Measurements from ENCODE around the gene PRDM16. TPM values are rescaled to one million over a fixed set of nuclear protein-coding genes. Genes with fewer than 3 reads are reported as not detected.

The PRDM16 gene
- total RNA-seq, 1 experiment from 2014 or later: 0.04 TPM

DNA sequence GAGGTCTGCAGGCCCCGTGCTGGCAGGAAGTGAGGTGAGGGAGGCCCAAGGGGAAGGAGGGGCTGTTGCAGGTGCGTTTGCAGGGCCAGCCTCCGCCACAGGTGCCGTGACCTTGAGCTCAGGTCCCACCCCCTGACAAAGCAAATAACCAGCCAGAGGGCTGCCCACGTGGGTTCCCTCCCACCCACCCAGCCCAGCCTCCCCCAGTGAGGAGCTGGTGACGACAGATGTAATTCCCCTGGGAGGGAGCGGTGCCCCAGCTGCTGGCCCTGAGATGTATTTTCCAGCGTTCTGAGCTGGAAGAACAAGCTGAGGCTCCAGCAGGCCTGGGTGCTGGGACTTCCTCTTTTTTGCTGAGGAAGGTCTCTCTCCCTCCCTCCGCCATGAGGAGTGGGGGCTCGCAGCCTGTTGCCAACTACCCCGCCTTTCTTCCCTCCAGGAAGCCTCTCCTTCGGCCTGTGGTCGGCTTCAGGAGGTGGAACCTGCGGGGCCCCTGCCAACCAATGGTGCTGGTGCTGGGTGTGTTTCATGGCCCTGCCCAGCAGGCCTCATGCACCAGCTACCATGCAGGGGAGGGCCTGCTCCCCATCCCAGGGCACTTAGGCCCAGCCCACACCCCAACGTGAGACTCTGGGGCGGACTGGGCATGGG, 153.2 kb downstream of the PRDM16 start:
- CTCF ChIA-PET: no interaction called here
- no TSS peak for BruUV-seq (replicated peaks)
- H3K4me3 ChIP-seq (ENCODE audit: low read length): no peak overlapping the region
- POLR2A ChIA-PET (ENCODE audit: unreplicated experiment): no interaction called here
- ATAC-seq (no peak), DNase-seq (no peak)
- H3F3A ChIP-seq (ENCODE audit: low read length, unreplicated experiment): no peaks in the 10 kb centered on the region
- no peaks in the 10 kb centered on the region for H3K79me2 ChIP-seq (ENCODE audit: low read length)
- H3K4me2 ChIP-seq (ENCODE audit: low read length): no peak overlapping the region
- no peak overlapping the region for H3K9ac ChIP-seq (ENCODE audit: low read length)
- TF ChIP-seq, protein P1, sequence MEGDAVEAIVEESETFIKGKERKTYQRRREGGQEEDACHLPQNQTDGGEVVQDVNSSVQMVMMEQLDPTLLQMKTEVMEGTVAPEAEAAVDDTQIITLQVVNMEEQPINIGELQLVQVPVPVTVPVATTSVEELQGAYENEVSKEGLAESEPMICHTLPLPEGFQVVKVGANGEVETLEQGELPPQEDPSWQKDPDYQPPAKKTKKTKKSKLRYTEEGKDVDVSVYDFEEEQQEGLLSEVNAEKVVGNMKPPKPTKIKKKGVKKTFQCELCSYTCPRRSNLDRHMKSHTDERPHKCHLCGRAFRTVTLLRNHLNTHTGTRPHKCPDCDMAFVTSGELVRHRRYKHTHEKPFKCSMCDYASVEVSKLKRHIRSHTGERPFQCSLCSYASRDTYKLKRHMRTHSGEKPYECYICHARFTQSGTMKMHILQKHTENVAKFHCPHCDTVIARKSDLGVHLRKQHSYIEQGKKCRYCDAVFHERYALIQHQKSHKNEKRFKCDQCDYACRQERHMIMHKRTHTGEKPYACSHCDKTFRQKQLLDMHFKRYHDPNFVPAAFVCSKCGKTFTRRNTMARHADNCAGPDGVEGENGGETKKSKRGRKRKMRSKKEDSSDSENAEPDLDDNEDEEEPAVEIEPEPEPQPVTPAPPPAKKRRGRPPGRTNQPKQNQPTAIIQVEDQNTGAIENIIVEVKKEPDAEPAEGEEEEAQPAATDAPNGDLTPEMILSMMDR (conservative IDR thresholded peaks at IDR 0.05; ENCODE audit: low read depth, low read length): no peak
- no peak for TF ChIP-seq EZH2phosphoT487 (IDR thresholded peaks at IDR 0.05; ENCODE audit: borderline replicate concordance, low read length)
- TF ChIP-seq EZH2 (IDR thresholded peaks at IDR 0.05; ENCODE audit: low read length, unreplicated experiment): no peak
- no peaks in the 10 kb centered on the region for H3K36me3 ChIP-seq (ENCODE audit: low read depth, low read length)
- no peak overlapping the region for H3K27ac ChIP-seq (ENCODE audit: low read length)
- no peaks in the 10 kb centered on the region for H3K9me2 ChIP-seq (replicated peaks; ENCODE audit: low read length)
- H3K27me3 ChIP-seq (ENCODE audit: low read length): peaks cover 98% of the 10 kb centered on the region
- no peaks in the 10 kb centered on the region for H3K9me3 ChIP-seq (ENCODE audit: low read length)
- H4K20me1 ChIP-seq (ENCODE audit: low read length): no peaks in the 10 kb centered on the region
- no peak overlapping the region for H2AFZ ChIP-seq (ENCODE audit: low read length)
- intact Hi-C loops (cut with micrococcal nuclease): no loop called here
- no peaks in the 10 kb centered on the region for H3K4me1 ChIP-seq (ENCODE audit: insufficient read depth, low read length)

DNA sequence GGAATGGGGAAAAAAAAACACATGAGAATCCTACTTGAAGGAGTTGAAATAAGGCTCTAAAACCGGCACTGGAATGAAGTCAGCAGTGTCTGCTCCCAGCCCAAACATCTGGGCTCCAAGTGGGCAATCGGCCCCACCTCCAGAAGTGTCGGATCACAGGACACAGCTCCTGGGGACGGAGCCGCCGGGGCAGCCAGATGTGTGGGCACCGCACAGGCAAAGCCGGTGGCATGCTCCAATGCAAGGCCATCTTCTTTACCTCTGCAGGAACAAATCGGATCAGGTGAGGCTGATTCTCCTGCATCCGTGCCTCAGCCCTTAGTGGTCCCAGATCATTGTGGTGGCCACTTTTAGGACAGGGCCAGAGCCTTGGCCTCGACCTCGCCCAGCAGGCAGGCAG, 156.7 kb downstream of the PRDM16 start:
- H3K4me3 ChIP-seq (ENCODE audit: low read length): no peak overlapping the region
- H2AFZ ChIP-seq (ENCODE audit: low read length): no peak overlapping the region
- H3K9me2 ChIP-seq (replicated peaks; ENCODE audit: low read length): no peaks in the 10 kb centered on the region
- H3K27me3 ChIP-seq (ENCODE audit: low read length): peaks cover 98% of the 10 kb centered on the region
- no peaks in the 10 kb centered on the region for H4K20me1 ChIP-seq (ENCODE audit: low read length)
- H3K36me3 ChIP-seq (ENCODE audit: low read depth, low read length): no peaks in the 10 kb centered on the region
- no peaks in the 10 kb centered on the region for H3K4me1 ChIP-seq (ENCODE audit: insufficient read depth, low read length)
- BruUV-seq (replicated peaks): no TSS peak
- POLR2A ChIA-PET (ENCODE audit: unreplicated experiment): no interaction called here
- intact Hi-C loops (cut with micrococcal nuclease): no loop called here
- H3K79me2 ChIP-seq (ENCODE audit: low read length): no peaks in the 10 kb centered on the region
- no peak overlapping the region for H3K4me2 ChIP-seq (ENCODE audit: low read length)
- TF ChIP-seq, protein P1 (conservative IDR thresholded peaks at IDR 0.05; ENCODE audit: low read depth, low read length): no peak
- TF ChIP-seq EZH2phosphoT487 (IDR thresholded peaks at IDR 0.05; ENCODE audit: borderline replicate concordance, low read length) (no peak), EZH2 (IDR thresholded peaks at IDR 0.05; ENCODE audit: low read length, unreplicated experiment) (no peak)
- H3K27ac ChIP-seq (ENCODE audit: low read length): no peak overlapping the region
- H3F3A ChIP-seq (ENCODE audit: low read length, unreplicated experiment): no peaks in the 10 kb centered on the region
- ATAC-seq (no peak), DNase-seq (no peak)
- H3K9me3 ChIP-seq (ENCODE audit: low read length): no peaks in the 10 kb centered on the region
- CTCF ChIA-PET: no interaction called here
- no peak overlapping the region for H3K9ac ChIP-seq (ENCODE audit: low read length)

DNA sequence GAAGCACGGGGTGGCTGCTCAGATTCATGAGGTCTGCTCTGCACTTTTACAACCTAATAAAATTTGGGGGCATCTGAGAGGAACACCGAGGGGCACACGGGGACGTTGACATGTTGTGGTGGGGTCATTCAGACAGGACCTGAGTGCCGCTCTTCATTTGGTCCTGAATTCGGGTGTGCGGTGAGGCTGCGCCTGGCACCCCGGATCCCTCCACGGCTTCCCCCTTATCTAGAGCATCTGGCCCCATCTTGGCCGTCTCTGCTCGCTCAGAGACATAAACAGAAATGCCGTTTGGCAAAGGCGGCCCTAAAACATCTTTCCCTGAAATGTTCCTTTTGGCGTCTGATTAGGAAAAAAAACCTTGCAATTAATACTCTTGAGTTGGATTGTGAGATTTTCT, 157.2 kb downstream of the PRDM16 start:
- H3K4me1 ChIP-seq (ENCODE audit: insufficient read depth, low read length): no peaks in the 10 kb centered on the region
- H3K4me2 ChIP-seq (ENCODE audit: low read length): no peak overlapping the region
- no peak overlapping the region for H3K9ac ChIP-seq (ENCODE audit: low read length)
- peaks cover 98% of the 10 kb centered on the region for H3K27me3 ChIP-seq (ENCODE audit: low read length)
- no peak overlapping the region for H3K27ac ChIP-seq (ENCODE audit: low read length)
- ATAC-seq (no peak), DNase-seq (no peak)
- H4K20me1 ChIP-seq (ENCODE audit: low read length): no peaks in the 10 kb centered on the region
- POLR2A ChIA-PET (ENCODE audit: unreplicated experiment): no interaction called here
- no TSS peak for BruUV-seq (replicated peaks)
- no peak overlapping the region for H2AFZ ChIP-seq (ENCODE audit: low read length)
- no peaks in the 10 kb centered on the region for H3F3A ChIP-seq (ENCODE audit: low read length, unreplicated experiment)
- TF ChIP-seq, protein P1 (conservative IDR thresholded peaks at IDR 0.05; ENCODE audit: low read depth, low read length): no peak
- TF ChIP-seq EZH2 (IDR thresholded peaks at IDR 0.05; ENCODE audit: low read length, unreplicated experiment): peak; percentile 2
- H3K36me3 ChIP-seq (ENCODE audit: low read depth, low read length): no peaks in the 10 kb centered on the region
- CTCF ChIA-PET: no interaction called here
- no peaks in the 10 kb centered on the region for H3K9me2 ChIP-seq (replicated peaks; ENCODE audit: low read length)
- H3K9me3 ChIP-seq (ENCODE audit: low read length): no peaks in the 10 kb centered on the region
- intact Hi-C loops (cut with micrococcal nuclease): no loop called here
- no peak overlapping the region for H3K4me3 ChIP-seq (ENCODE audit: low read length)
- H3K79me2 ChIP-seq (ENCODE audit: low read length): no peaks in the 10 kb centered on the region
